ENCODE results near the gene NKX6-2. TPM values are rescaled to one million over a fixed set of nuclear protein-coding genes. Genes with fewer than 3 reads are reported as not detected.

NKX6-2 gene
- total RNA-seq, 1 donor from 2014 or later = not detected

GRCh38 chr10:132815168-132815857, 29.4 kb upstream of the NKX6-2 start:
- Mint-ChIP-seq H3K4me3 (ENCODE audit: unreplicated experiment) (no peak overlapping the region), H3K27ac (ENCODE audit: unreplicated experiment) (no peak overlapping the region), H3K36me3 (ENCODE audit: low read depth) (peaks cover 5% of the 10 kb centered on the region), H3K9me3 (ENCODE audit: low read depth) (peaks cover 13% of the 10 kb centered on the region), H3K4me1 (ENCODE audit: low read depth) (no peaks in the 10 kb centered on the region), H3K27me3 (ENCODE audit: low read depth) (peaks cover 55% of the 10 kb centered on the region)
- TF ChIP-seq CTCF (IDR thresholded peaks at IDR 0.05) = no peak
- DNase-seq (ENCODE audit: low spot score) = peak; percentile 59

GRCh38 chr10:132814469-132814856, 28.5 kb upstream of the NKX6-2 start:
- H3K36me3 Mint-ChIP-seq (ENCODE audit: low read depth) = peaks cover 5% of the 10 kb centered on the region
- DNase-seq (ENCODE audit: low spot score) = peak; percentile 55
- no peak for TF ChIP-seq CTCF (IDR thresholded peaks at IDR 0.05)
- peaks cover 7% of the 10 kb centered on the region for H3K9me3 Mint-ChIP-seq (ENCODE audit: low read depth)
- H3K27ac Mint-ChIP-seq (ENCODE audit: unreplicated experiment) = no peak overlapping the region
- H3K27me3 Mint-ChIP-seq (ENCODE audit: low read depth) = peaks cover 54% of the 10 kb centered on the region
- H3K4me1 Mint-ChIP-seq (ENCODE audit: low read depth) = no peaks in the 10 kb centered on the region
- no peak overlapping the region for H3K4me3 Mint-ChIP-seq (ENCODE audit: unreplicated experiment)

- H3K4me1 Mint-ChIP-seq (ENCODE audit: low read depth) = no peaks in the 10 kb centered on the region
- H3K27ac Mint-ChIP-seq (ENCODE audit: unreplicated experiment) = no peak overlapping the region
- TF ChIP-seq CTCF (IDR thresholded peaks at IDR 0.05) = no peak
- no peak overlapping the region for H3K4me3 Mint-ChIP-seq (ENCODE audit: unreplicated experiment)
- DNase-seq (ENCODE audit: low spot score) = peak; percentile 87
- no peaks in the 10 kb centered on the region for H3K36me3 Mint-ChIP-seq (ENCODE audit: low read depth)
- H3K9me3 Mint-ChIP-seq (ENCODE audit: low read depth) = peaks cover under 1% of the 10 kb centered on the region
- H3K27me3 Mint-ChIP-seq (ENCODE audit: low read depth) = peaks cover 47% of the 10 kb centered on the region
Observed at GRCh38 chr10:132813560-132814468, 27.9 kb upstream of the NKX6-2 start.

- H3K36me3 Mint-ChIP-seq (ENCODE audit: low read depth) = no peaks in the 10 kb centered on the region
- no peaks in the 10 kb centered on the region for H3K4me1 Mint-ChIP-seq (ENCODE audit: low read depth)
- TF ChIP-seq CTCF (IDR thresholded peaks at IDR 0.05) = no peak
- no peaks in the 10 kb centered on the region for H3K9me3 Mint-ChIP-seq (ENCODE audit: low read depth)
- H3K27ac Mint-ChIP-seq (ENCODE audit: unreplicated experiment) = no peak overlapping the region
- DNase-seq (ENCODE audit: low spot score) = peak; percentile 86
- peaks cover 42% of the 10 kb centered on the region for H3K27me3 Mint-ChIP-seq (ENCODE audit: low read depth)
- H3K4me3 Mint-ChIP-seq (ENCODE audit: unreplicated experiment) = no peak overlapping the region
Observed at GRCh38 chr10:132813001-132813401, 27.1 kb upstream of the NKX6-2 start.

GRCh38 chr10:132812520-132812919, 26.6 kb upstream of the NKX6-2 start:
- Mint-ChIP-seq H3K27me3 (ENCODE audit: low read depth) (peaks cover 38% of the 10 kb centered on the region), H3K36me3 (ENCODE audit: low read depth) (no peaks in the 10 kb centered on the region), H3K4me3 (ENCODE audit: unreplicated experiment) (no peak overlapping the region), H3K4me1 (ENCODE audit: low read depth) (no peaks in the 10 kb centered on the region), H3K9me3 (ENCODE audit: low read depth) (no peaks in the 10 kb centered on the region), H3K27ac (ENCODE audit: unreplicated experiment) (no peak overlapping the region)
- no peak for TF ChIP-seq CTCF (IDR thresholded peaks at IDR 0.05)
- peak; percentile 62 for DNase-seq (ENCODE audit: low spot score)

Data from chondrocyte (in vitro differentiated cells).